Naive thymus-derived CD4-positive, alpha-beta T cell (primary cell): ENCODE data around the gene RFX8. TPM values are rescaled to one million over a fixed set of nuclear protein-coding genes. Genes with fewer than 3 reads are reported as not detected.

Source experiments
- ATAC-seq: fragments of 150-1000 bp; cut with Tn5 transposase; 2 replicates; pipeline ENCODE4 v1.10.0; 2021; ENCODE audit warnings: mild to moderate bottlenecking, moderate library complexity
- CTCF ChIA-PET: fragments of 350-600 bp; sonication (Branson Sonifier 250); formaldehyde crosslinking; loops from one replicate; lab custom pipeline; 2021; ENCODE audit warnings: antibody characterized with exemption; lab: Charles Lee
- POLR2A ChIA-PET: fragments of 350-600 bp; sonication (Branson Sonifier 250); formaldehyde crosslinking; loops from one replicate; lab custom pipeline; 2021; ENCODE audit warnings: antibody characterized with exemption, inconsistent platforms; lab: Charles Lee
- DNase-seq, 9 donors: peaks; one replicate each; pipeline versions ENCODE4 v3.0.0 to v3.0.0-alpha.2; 2020 to 2022; ENCODE audit warnings: mixed read lengths in 1 of 9
- H3K27ac ChIP-seq: one replicate; pipeline ENCODE4 v1.7.0; 2013; ENCODE audit warnings: mild to moderate bottlenecking, low read depth, low read length, moderate library complexity
- H3K27me3 ChIP-seq, 2 donors: one replicate each; pipeline ENCODE4 v1.7.0; 2013; ENCODE audit warnings: low read length in 2 of 2, mild to moderate bottlenecking in 2 of 2, moderate library complexity in 2 of 2; ENCODE audit not compliant: control insufficient read depth in 2 of 2, insufficient read depth in 2 of 2
- H3K36me3 ChIP-seq, 3 experiments: 1 replicate in 2 of 3; 2 replicates in 1 of 3; pipeline ENCODE4 v1.7.0; 2013; ENCODE audit warnings: low read length in 3 of 3, mild to moderate bottlenecking in 3 of 3, moderate library complexity in 1 of 3; ENCODE audit not compliant: insufficient read depth in 3 of 3, control insufficient read depth in 2 of 3
- H3K4me1 ChIP-seq, 2 donors: one replicate each; pipeline ENCODE4 v1.7.0; 2013; ENCODE audit warnings: low read length in 2 of 2, mild to moderate bottlenecking in 2 of 2, moderate library complexity in 1 of 2; ENCODE audit not compliant: control insufficient read depth in 2 of 2, insufficient read depth in 2 of 2
- H3K4me3 ChIP-seq: 2 replicates; pipeline ENCODE4 v1.7.0; 2013; ENCODE audit warnings: mild to moderate bottlenecking, low read length
- H3K9me3 ChIP-seq, 3 experiments: 1 replicate in 2 of 3; 2 replicates in 1 of 3; pipeline ENCODE4 v1.7.0; 2013; ENCODE audit warnings: low read length in 3 of 3; ENCODE audit not compliant: control insufficient read depth in 2 of 3
- H3K27ac Mint-ChIP-seq, 9 donors: one replicate each; pipeline ENCODE4 v1.8.0; 2020 to 2022; ENCODE audit warnings: mixed read lengths in 9 of 9, mild to moderate bottlenecking in 8 of 9, moderate library complexity in 5 of 9, inconsistent platforms in 2 of 9
- H3K27me3 Mint-ChIP-seq, 5 donors: one replicate each; pipeline ENCODE4 v1.8.0; 2021 to 2022; ENCODE audit warnings: mixed read lengths in 5 of 5, mild to moderate bottlenecking in 1 of 5
- H3K36me3 Mint-ChIP-seq, 5 donors: one replicate each; pipeline ENCODE4 v1.8.0; 2020 to 2022; ENCODE audit warnings: mixed read lengths in 5 of 5, mild to moderate bottlenecking in 3 of 5, inconsistent platforms in 1 of 5
- H3K4me1 Mint-ChIP-seq, 7 donors: one replicate each; pipeline ENCODE4 v1.8.0; 2020 to 2022; ENCODE audit warnings: mixed read lengths in 7 of 7, mild to moderate bottlenecking in 3 of 7, inconsistent platforms in 1 of 7
- H3K4me3 Mint-ChIP-seq, 10 donors: one replicate each; pipeline ENCODE4 v1.8.0; 2020 to 2022; ENCODE audit warnings: mild to moderate bottlenecking in 10 of 10, mixed read lengths in 10 of 10, moderate library complexity in 6 of 10, inconsistent platforms in 2 of 10
- H3K9me3 Mint-ChIP-seq, 11 donors: one replicate each; pipeline ENCODE4 v1.8.0; 2020 to 2022; ENCODE audit warnings: mixed read lengths in 11 of 11, mild to moderate bottlenecking in 4 of 11, inconsistent platforms in 1 of 11, moderate library complexity in 1 of 11
- intact Hi-C, 2 donors: fragments of 100-400 bp; cut with micrococcal nuclease; formaldehyde crosslinking; loops; one replicate each; pipeline ENCODE4 v1.15.1; 2023
- polyA plus RNA-seq, 2 donors: library from polyadenylated mRNA; unstranded; fragments of 300-500 nt; fragmentation: Illumina TruSeq; gene quantifications; one replicate each; pipeline ENCODE4 v1.2.3, GENCODE V29; 2021
- total RNA-seq, 6 experiments: library from RNA in 5 of 6; stranded (reverse) in 5 of 6; gene quantifications; 1 replicate in 5 of 6; 2 replicates in 1 of 6; pipeline ENCODE4 v1.2.3 and lab custom pipeline; 2021 to 2026

The RFX8 gene
- total and polyA plus RNA-seq, 7 experiments from 2014 or later = 0.24 to 2.0 (median 0.88) TPM; not detected in 3

DNA sequence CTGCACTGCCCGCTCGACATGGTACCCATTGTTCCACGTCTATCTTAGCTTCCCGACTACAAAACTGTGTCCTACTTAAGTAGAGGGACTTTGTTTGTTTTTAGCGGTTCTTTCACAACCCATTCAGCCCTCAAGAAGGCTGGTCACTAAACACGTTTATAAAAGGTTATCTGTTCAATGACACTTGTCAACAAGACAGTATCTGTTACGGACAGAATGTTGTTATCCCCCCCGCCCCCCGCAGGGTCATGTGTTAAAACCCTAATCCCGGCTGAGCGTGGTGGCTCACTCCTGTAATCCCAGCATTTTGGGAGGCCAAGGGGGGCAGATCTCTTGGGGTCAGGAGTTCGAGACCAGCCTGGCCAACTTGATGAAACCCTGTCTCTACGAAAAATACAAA lies 47.2 kb downstream of the RFX8 start:
- H3K36me3 Mint-ChIP-seq = peaks cover 0 to 8% (median 0%) of the 10 kb centered on the region in 5 donors
- CTCF ChIA-PET = no interaction called here

DNA sequence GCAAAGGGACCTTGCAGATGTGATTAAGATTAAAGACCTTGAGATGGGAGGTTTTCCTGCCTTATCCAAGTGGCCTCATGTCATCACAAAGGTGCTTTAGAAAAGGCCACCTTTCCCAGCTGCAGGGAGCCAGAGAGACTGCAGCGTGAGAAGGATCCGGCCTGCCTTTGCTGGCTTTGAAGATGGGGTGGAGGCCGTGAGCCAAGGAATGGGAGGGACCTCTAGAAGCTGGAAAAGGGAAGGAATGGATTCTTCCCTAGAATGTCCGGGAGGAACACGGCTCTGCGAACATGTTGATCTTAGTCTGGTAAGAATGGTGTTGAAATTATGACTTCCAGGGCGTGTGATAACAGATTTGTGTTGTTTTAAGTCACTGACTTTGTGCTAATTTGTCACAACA lies 47.7 kb downstream of the RFX8 start:
- H3K27me3 Mint-ChIP-seq = no peaks in the 10 kb centered on the region
- peaks cover 0 to 6% (median 0%) of the 10 kb centered on the region in 11 donors for H3K9me3 Mint-ChIP-seq
- intact Hi-C loops = no loop called here
- Histone ChIP-seq H3K4me3 (no peak overlapping the region), H3K9me3 (no peaks in the 10 kb centered on the region), H3K27ac (no peak overlapping the region), H3K4me1 (no peaks in the 10 kb centered on the region), H3K27me3 (no peaks in the 10 kb centered on the region), H3K36me3 (no peaks in the 10 kb centered on the region)
- H3K4me1 Mint-ChIP-seq = no peaks in the 10 kb centered on the region
- H3K4me3 Mint-ChIP-seq = no peak overlapping the region
- ChIA-PET CTCF (no interaction called here), POLR2A (no interaction called here)
- DNase-seq (no peak), ATAC-seq (no peak)
- H3K27ac Mint-ChIP-seq = peak overlapping the region in 1 of 9 donors; percentile 12
- H3K36me3 Mint-ChIP-seq = peaks cover 0 to 8% (median 0%) of the 10 kb centered on the region in 5 donors

More for the DNA sequence above, 47.2 kb downstream of the RFX8 start:
- H3K4me1 Mint-ChIP-seq = no peaks in the 10 kb centered on the region
- DNase-seq = no peak
- POLR2A ChIA-PET = no interaction called here
- Histone ChIP-seq H3K9me3 (no peaks in the 10 kb centered on the region), H3K4me1 (no peaks in the 10 kb centered on the region), H3K27me3 (no peaks in the 10 kb centered on the region), H3K4me3 (no peak overlapping the region), H3K36me3 (no peaks in the 10 kb centered on the region), H3K27ac (no peak overlapping the region)
- peaks cover 0 to 6% (median 0%) of the 10 kb centered on the region in 11 donors for H3K9me3 Mint-ChIP-seq
- intact Hi-C loops = no loop called here
- H3K4me3 Mint-ChIP-seq = no peak overlapping the region
- no peak for ATAC-seq
- H3K27ac Mint-ChIP-seq = no peak overlapping the region
- no peaks in the 10 kb centered on the region for H3K27me3 Mint-ChIP-seq

- CTCF ChIA-PET = interaction anchor here (0.7 kb wide), 1 partner anchor 408 kb away, joined by 4 read pairs; no protein-coding TSS in a partner anchor
- Mint-ChIP-seq H3K9me3 (peaks cover 0 to 6% (median 0%) of the 10 kb centered on the region in 11 donors), H3K27me3 (no peaks in the 10 kb centered on the region), H3K4me1 (no peaks in the 10 kb centered on the region), H3K27ac (no peak overlapping the region), H3K36me3 (peaks cover 0 to 5% (median 0%) of the 10 kb centered on the region in 5 donors), H3K4me3 (no peak overlapping the region)
- Histone ChIP-seq H3K9me3 (no peaks in the 10 kb centered on the region), H3K27me3 (no peaks in the 10 kb centered on the region), H3K4me3 (no peak overlapping the region), H3K4me1 (no peaks in the 10 kb centered on the region), H3K27ac (no peak overlapping the region), H3K36me3 (no peaks in the 10 kb centered on the region)
- intact Hi-C loops = no loop called here
- POLR2A ChIA-PET = no interaction called here
- no peak for DNase-seq
- no peak for ATAC-seq
Observed at GRCh38 chr2:101426822-101427221, 48.1 kb downstream of the RFX8 start.

- Histone ChIP-seq H3K27me3 (no peaks in the 10 kb centered on the region), H3K4me1 (no peaks in the 10 kb centered on the region), H3K4me3 (no peak overlapping the region), H3K9me3 (no peaks in the 10 kb centered on the region), H3K36me3 (no peaks in the 10 kb centered on the region), H3K27ac (no peak overlapping the region)
- DNase-seq = no peak
- POLR2A ChIA-PET = interaction anchor here (0.8 kb wide), 1 partner anchor 304 kb away, joined by 3 read pairs; no protein-coding TSS in a partner anchor
- Mint-ChIP-seq H3K9me3 (peaks cover 0 to 6% (median 0%) of the 10 kb centered on the region in 11 donors), H3K27ac (peak overlapping the region in 1 of 9 donors; percentile 71), H3K4me1 (peaks cover 0 to 5% (median 0%) of the 10 kb centered on the region in 7 donors), H3K36me3 (peaks cover 0 to 5% (median 0%) of the 10 kb centered on the region in 5 donors), H3K27me3 (no peaks in the 10 kb centered on the region), H3K4me3 (no peak overlapping the region)
- CTCF ChIA-PET = interaction anchor here (0.7 to 6.8 kb wide), 3 partner anchors 11 to 483 kb away, joined by 3 to 84 read pairs (median 4); no protein-coding TSS in a partner anchor
- intact Hi-C loops = no loop called here
- ATAC-seq = no peak
Observed at GRCh38 chr2:101420623-101421022, 54.3 kb downstream of the RFX8 start.

- ATAC-seq = peak; percentile 87
- POLR2A ChIA-PET = interaction anchor here (1.6 kb wide), 1 partner anchor 281 kb away, joined by 5 read pairs; no protein-coding TSS in a partner anchor
- peak in 8 of 9 donors; percentile 41 to 74 (median 68) for DNase-seq
Observed at GRCh38 chr2:101419096-101419663, 55.7 kb downstream of the RFX8 start.

GRCh38 chr2:101418460-101419095 lies 56.3 kb downstream of the RFX8 start:
- POLR2A ChIA-PET = interaction anchor here (1.6 to 2.5 kb wide), 2 partner anchors 282 to 312 kb away, joined by 5 to 7 read pairs; no protein-coding TSS in a partner anchor
- Histone ChIP-seq H3K9me3 (no peaks in the 10 kb centered on the region), H3K27me3 (no peaks in the 10 kb centered on the region), H3K36me3 (no peaks in the 10 kb centered on the region), H3K4me1 (no peaks in the 10 kb centered on the region), H3K27ac (no peak overlapping the region), H3K4me3 (no peak overlapping the region)
- H3K9me3 Mint-ChIP-seq = peaks cover 0 to 7% (median 0%) of the 10 kb centered on the region in 11 donors
- no peak overlapping the region for H3K27ac Mint-ChIP-seq
- H3K36me3 Mint-ChIP-seq = peaks cover 0 to 4% (median 0%) of the 10 kb centered on the region in 5 donors
- DNase-seq = no peak
- CTCF ChIA-PET = interaction anchor here (0.5 to 6.8 kb wide), 27 partner anchors 10 to 822 kb away, joined by 3 to 84 read pairs (median 4); partner anchors contain the start of gene RFX8
- H3K4me1 Mint-ChIP-seq = peaks cover 0 to 5% (median 0%) of the 10 kb centered on the region in 7 donors
- intact Hi-C loops = loop anchor here (1.0 to 10.0 kb wide), 14 partner anchors 54 to 1024 kb away; no protein-coding TSS in a partner anchor
- no peak for ATAC-seq
- H3K27me3 Mint-ChIP-seq = peaks cover 0 to 6% (median 0%) of the 10 kb centered on the region in 5 donors
- no peak overlapping the region for H3K4me3 Mint-ChIP-seq

More at GRCh38 chr2:101419096-101419663, 55.7 kb downstream of the RFX8 start:
- H3K4me1 ChIP-seq = no peaks in the 10 kb centered on the region
- H3K9me3 ChIP-seq = no peaks in the 10 kb centered on the region
- Mint-ChIP-seq H3K36me3 (peaks cover 0 to 9% (median 0%) of the 10 kb centered on the region in 5 donors), H3K27ac (peak overlapping the region in 1 of 9 donors; percentile 64), H3K4me1 (peaks cover 0 to 5% (median 0%) of the 10 kb centered on the region in 7 donors), H3K4me3 (no peak overlapping the region), H3K9me3 (peaks cover 0 to 7% (median 0%) of the 10 kb centered on the region in 11 donors), H3K27me3 (peaks cover 0 to 6% (median 0%) of the 10 kb centered on the region in 5 donors)
- H3K27me3 ChIP-seq = no peaks in the 10 kb centered on the region
- no peak overlapping the region for H3K27ac ChIP-seq
- no peaks in the 10 kb centered on the region for H3K36me3 ChIP-seq
- CTCF ChIA-PET = interaction anchor here (0.5 to 6.8 kb wide), 30 partner anchors 10 to 821 kb away, joined by 3 to 84 read pairs (median 4); partner anchors contain the start of gene RFX8
- H3K4me3 ChIP-seq = no peak overlapping the region
- intact Hi-C loops = loop anchor here (1.0 to 10.0 kb wide), 14 partner anchors 53 to 1023 kb away; no protein-coding TSS in a partner anchor
